Naive thymus-derived CD8-positive, alpha-beta T cell (primary cell): ENCODE results near the gene UBAC2. TPM values are rescaled to one million over a fixed set of nuclear protein-coding genes. Genes with fewer than 3 reads are reported as not detected.

Experiments
- ATAC-seq, 2 donors: fragments of 150-1000 bp; cut with Tn5 transposase in 1 of 2; sonication (Bioruptor Pico), chemical (Tn5 transposase) in 1 of 2; 1 replicate in 1 of 2; 2 replicates in 1 of 2; pipeline ENCODE4 v1.10.0; 2021; ENCODE audit warnings: mild to moderate bottlenecking in 2 of 2, moderate library complexity in 2 of 2
- POLR2A ChIA-PET: fragments of 350-600 bp; sonication (Branson Sonifier 250); formaldehyde crosslinking; loops from one replicate; lab custom pipeline; 2021; ENCODE audit warnings: antibody characterized with exemption; lab: Charles Lee
- DNase-seq, 10 donors: peaks; one replicate each; pipeline versions ENCODE4 v3.0.0 to v3.0.0-alpha.2; 2020 to 2022
- H3K27ac Mint-ChIP-seq, 10 donors: one replicate each; pipeline ENCODE4 v1.8.0; 2020 to 2022; ENCODE audit warnings: mild to moderate bottlenecking in 10 of 10, mixed read lengths in 10 of 10, moderate library complexity in 4 of 10, inconsistent platforms in 1 of 10
- H3K27me3 Mint-ChIP-seq, 5 donors: one replicate each; pipeline ENCODE4 v1.8.0; 2021 to 2022; ENCODE audit warnings: mixed read lengths in 5 of 5
- H3K36me3 Mint-ChIP-seq, 3 donors: one replicate each; pipeline ENCODE4 v1.8.0; 2020 to 2022; ENCODE audit warnings: mixed read lengths in 3 of 3, mild to moderate bottlenecking in 2 of 3, inconsistent platforms in 1 of 3
- H3K4me1 Mint-ChIP-seq, 4 donors: one replicate each; pipeline ENCODE4 v1.8.0; 2021 to 2022; ENCODE audit warnings: mixed read lengths in 4 of 4
- H3K4me3 Mint-ChIP-seq, 10 donors: one replicate each; pipeline ENCODE4 v1.8.0; 2020 to 2022; ENCODE audit warnings: mild to moderate bottlenecking in 10 of 10, mixed read lengths in 10 of 10, moderate library complexity in 6 of 10, inconsistent platforms in 1 of 10
- H3K9me3 Mint-ChIP-seq, 9 donors: one replicate each; pipeline ENCODE4 v1.8.0; 2020 to 2022; ENCODE audit warnings: mixed read lengths in 9 of 9, mild to moderate bottlenecking in 3 of 9, inconsistent platforms in 1 of 9, moderate library complexity in 1 of 9
- polyA plus RNA-seq, 3 donors: library from polyadenylated mRNA; unstranded; fragments of 300-500 nt; fragmentation: Illumina TruSeq; gene quantifications; one replicate each; pipeline ENCODE4 v1.2.3, GENCODE V29; 2021
- total RNA-seq, 8 experiments: library from RNA in 2 of 8; stranded (reverse) in 2 of 8; gene quantifications; one replicate each; pipeline ENCODE4 v1.2.3 and lab custom pipeline; 2021 to 2026

Gene UBAC2
- total and polyA plus RNA-seq, 5 experiments from 2014 or later, result 105 to 178 (median 160) TPM

DNA sequence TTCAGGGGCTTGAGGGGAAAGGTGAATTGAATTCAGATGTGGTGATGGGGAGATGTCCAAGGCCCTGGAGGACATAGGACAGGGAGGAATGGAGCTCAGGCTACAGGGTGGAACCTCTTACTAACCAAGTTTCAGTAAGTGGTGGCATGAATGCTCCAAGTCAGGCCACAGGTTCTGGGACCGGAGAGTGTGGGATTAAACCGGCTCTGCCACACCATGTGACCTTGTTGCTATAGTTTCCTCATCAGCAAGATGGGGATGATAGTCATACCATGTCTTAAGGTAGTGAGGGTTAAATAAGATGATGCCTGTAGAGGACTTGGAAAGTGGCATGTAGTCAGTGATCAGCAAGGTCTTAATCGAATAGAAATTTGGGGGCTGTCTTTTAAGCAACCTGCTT, 90.2 kb downstream of the UBAC2 start:
- DNase-seq, result no peak
- Mint-ChIP-seq H3K4me3 (peak overlapping the region in 2 of 10 donors; percentile 26 to 46), H3K9me3 (no peaks in the 10 kb centered on the region), H3K4me1 (peaks cover 50 to 96% (median 81%) of the 10 kb centered on the region in 4 donors), H3K27me3 (no peaks in the 10 kb centered on the region), H3K27ac (peak overlapping the region; percentile 48 to 98 (median 88)), H3K36me3 (peaks cover 4 to 77% (median 14%) of the 10 kb centered on the region in 3 donors)
- POLR2A ChIA-PET, result no interaction called here
- ATAC-seq, result peak in 1 of 2 donors; percentile 37

DNA sequence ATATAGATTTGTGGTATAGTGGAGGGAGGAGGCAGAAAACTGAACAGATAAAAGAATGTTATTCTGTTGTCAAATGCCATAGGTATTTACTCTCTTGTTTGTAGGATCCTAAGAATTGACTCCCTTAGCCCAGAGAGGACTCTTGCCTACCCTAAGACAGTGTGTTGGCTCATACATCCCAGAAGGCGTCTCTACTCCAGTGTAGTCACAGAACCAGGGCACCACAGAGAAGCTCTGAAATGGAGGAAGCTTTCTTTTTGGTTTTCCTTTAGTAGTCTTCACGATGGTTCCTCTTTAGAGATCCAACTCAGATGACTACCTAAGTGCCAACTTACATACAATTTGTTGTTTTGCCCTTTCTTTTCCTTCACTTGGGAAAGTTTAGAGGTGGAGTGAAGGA, 92.5 kb downstream of the UBAC2 start:
- POLR2A ChIA-PET, result interaction anchor here (0.5 to 1.3 kb wide), 3 partner anchors 12 to 144 kb away, joined by 3 to 4 read pairs (median 3); no protein-coding TSS in a partner anchor
- peaks cover 47 to 97% (median 79%) of the 10 kb centered on the region in 4 donors for H3K4me1 Mint-ChIP-seq
- H3K9me3 Mint-ChIP-seq, result no peaks in the 10 kb centered on the region
- ATAC-seq (no peak), DNase-seq (no peak)
- H3K27ac Mint-ChIP-seq, result peak overlapping the region; percentile 23 to 90 (median 74)
- peak overlapping the region in 3 of 10 donors; percentile 2 to 64 (median 2) for H3K4me3 Mint-ChIP-seq
- no peaks in the 10 kb centered on the region for H3K27me3 Mint-ChIP-seq
- H3K36me3 Mint-ChIP-seq, result peaks cover 4 to 75% (median 8%) of the 10 kb centered on the region in 3 donors

DNA sequence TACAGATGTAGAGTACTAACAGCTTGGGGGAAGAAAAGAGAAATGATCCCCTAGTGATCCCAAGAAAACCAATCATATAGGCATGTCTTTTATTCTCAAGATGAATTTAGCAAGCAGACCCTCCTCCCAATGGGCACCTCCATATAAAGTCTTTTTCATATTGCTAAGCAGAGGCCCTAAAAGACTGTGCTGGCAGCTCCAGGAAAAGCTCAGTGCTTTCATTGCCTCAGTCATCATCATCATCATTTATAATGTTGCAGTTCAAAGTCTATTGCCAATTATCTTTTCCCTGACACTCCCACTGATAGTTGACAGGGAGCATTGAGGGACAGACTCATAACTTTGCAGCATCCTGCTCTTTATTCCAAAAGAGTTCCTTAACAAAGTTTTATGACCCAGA, 93.5 kb downstream of the UBAC2 start:
- no peak for ATAC-seq
- Mint-ChIP-seq H3K36me3 (peaks cover 0 to 67% (median 5%) of the 10 kb centered on the region in 3 donors), H3K27ac (peak overlapping the region; percentile 5 to 83 (median 58))

DNA sequence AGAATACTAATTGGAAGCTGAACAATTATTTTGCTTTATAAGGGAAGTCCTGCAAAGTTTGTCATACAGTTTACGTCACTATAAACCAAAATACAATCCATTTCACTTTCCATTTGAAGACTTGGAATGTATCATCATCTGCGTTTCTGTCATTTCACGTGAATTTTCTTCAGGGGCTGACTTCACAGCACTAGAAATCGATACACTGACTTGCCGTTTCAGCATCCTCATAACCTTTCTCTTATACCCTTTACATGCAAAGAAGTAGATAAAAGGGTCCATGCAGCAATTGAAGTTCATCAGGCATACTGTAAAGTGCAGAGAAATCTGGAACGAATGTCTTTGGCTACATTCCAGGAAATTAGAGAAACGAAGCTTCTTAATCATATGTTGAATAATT, 94.3 kb downstream of the UBAC2 start:
- DNase-seq (no peak), ATAC-seq (no peak)
- POLR2A ChIA-PET, result interaction anchor here (0.9 kb wide), 1 partner anchor 9 kb away, joined by 3 read pairs; no protein-coding TSS in a partner anchor
- Mint-ChIP-seq H3K27ac (peak overlapping the region; percentile 68 to 97 (median 92)), H3K27me3 (no peaks in the 10 kb centered on the region), H3K4me3 (peak overlapping the region in 7 of 10 donors; percentile 29 to 76 (median 51)), H3K4me1 (peaks cover 43 to 95% (median 76%) of the 10 kb centered on the region in 4 donors), H3K36me3 (peaks cover 0 to 61% (median 5%) of the 10 kb centered on the region in 3 donors), H3K9me3 (no peaks in the 10 kb centered on the region)

More for the DNA sequence above, 93.5 kb downstream of the UBAC2 start:
- H3K27me3 Mint-ChIP-seq, result no peaks in the 10 kb centered on the region
- DNase-seq, result no peak
- H3K9me3 Mint-ChIP-seq, result no peaks in the 10 kb centered on the region
- H3K4me1 Mint-ChIP-seq, result peaks cover 42 to 95% (median 77%) of the 10 kb centered on the region in 4 donors
- POLR2A ChIA-PET, result interaction anchor here (0.9 kb wide), 1 partner anchor 10 kb away, joined by 3 read pairs; no protein-coding TSS in a partner anchor
- H3K4me3 Mint-ChIP-seq, result peak overlapping the region in 2 of 10 donors; percentile 5 to 12

DNA sequence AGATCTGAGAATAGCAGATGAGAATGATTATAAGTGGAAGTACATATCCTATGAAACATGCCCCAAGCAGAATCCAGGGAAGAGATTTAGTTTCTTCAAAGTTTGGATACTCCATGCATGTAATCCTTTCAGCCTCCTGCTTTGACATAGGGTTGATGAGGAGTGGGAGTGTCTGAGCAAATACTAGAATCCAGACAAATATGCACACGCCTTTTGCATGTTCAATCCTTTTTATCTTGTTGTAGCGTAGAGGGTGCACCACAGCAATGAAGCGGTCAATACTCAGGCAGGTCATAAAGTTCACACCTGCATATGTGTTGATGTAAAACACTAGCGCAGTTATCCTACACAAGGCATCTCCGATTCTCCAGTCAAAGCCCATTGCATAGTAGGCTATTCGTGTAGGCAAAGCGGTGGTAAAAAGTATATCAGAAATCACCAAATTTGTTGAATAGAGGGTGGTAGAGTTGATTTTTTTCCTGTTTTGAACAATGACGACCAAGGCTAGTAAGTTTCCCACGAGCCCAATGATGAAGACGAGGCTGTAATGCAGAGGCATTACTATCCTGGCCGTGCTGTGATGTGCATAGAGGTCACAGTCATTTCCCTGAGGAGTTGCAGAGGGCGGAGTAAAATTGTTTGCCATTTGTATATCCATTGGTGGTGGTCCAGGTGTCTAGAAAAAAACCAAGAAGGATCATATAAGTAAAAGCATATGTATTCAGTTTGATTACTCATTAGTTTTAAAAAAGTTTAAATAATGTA, 95.0 kb downstream of the UBAC2 start:
- DNase-seq, result no peak
- Mint-ChIP-seq H3K4me1 (peaks cover 41 to 95% (median 76%) of the 10 kb centered on the region in 4 donors), H3K36me3 (peaks cover 0 to 54% (median 4%) of the 10 kb centered on the region in 3 donors), H3K27me3 (no peaks in the 10 kb centered on the region), H3K4me3 (peak overlapping the region in 8 of 10 donors; percentile 27 to 76 (median 54)), H3K27ac (peak overlapping the region; percentile 68 to 97 (median 92)), H3K9me3 (no peaks in the 10 kb centered on the region)
- POLR2A ChIA-PET, result interaction anchor here (1.1 kb wide), 1 partner anchor 26 kb away, joined by 3 read pairs; no protein-coding TSS in a partner anchor
- ATAC-seq, result no peak

DNA sequence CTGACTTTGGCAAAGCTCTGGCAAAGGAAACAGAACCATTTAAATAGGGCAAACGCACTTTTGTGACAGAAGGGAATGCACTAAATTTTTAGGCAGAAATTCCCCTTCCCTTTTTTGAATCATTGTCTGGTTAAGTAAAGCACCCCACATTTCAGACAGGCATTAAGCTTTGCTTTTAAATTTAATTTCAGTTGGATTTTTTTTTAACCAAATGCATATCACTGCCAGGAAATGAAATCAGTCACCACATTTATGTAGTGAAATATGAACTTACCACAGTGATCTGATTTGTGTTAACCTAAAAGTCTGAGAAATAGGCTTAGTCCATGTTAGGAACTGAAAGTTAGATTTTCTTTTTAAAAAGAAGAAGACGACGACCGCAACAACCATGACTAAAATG, 95.7 kb downstream of the UBAC2 start:
- Mint-ChIP-seq H3K9me3 (no peaks in the 10 kb centered on the region), H3K36me3 (peaks cover 0 to 48% (median 3%) of the 10 kb centered on the region in 3 donors), H3K27ac (peak overlapping the region; percentile 81 to 97 (median 94)), H3K4me3 (peak overlapping the region; percentile 42 to 89 (median 82)), H3K4me1 (peaks cover 37 to 92% (median 71%) of the 10 kb centered on the region in 4 donors), H3K27me3 (no peaks in the 10 kb centered on the region)
- peak in 3 of 10 donors; percentile 40 to 57 (median 57) for DNase-seq
- ATAC-seq, result peak; percentile 81 to 83
- POLR2A ChIA-PET, result interaction anchor here (0.6 to 2.4 kb wide), 5 partner anchors 11 to 79 kb away, joined by 3 to 12 read pairs (median 3); partner anchors contain the start of genes GPR18 and GPR183

DNA sequence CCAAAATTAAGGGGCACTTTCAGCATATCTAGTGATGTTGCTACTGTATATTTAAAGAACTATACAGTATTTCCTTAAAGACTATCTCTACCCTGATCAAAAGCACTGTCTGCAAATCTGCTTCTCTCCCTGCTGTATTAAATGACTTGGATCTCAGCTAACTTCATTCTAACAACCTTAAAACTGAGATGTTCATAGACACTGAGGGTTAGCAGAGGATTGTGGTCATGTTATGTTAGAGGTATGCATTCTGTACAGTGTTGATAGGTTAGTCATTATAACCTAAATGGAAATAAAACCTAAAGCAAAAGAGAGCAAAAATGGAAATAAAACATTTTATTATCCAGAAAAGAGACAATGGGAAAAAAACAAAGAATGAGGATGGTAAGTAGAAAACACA, 96.7 kb downstream of the UBAC2 start:
- no peak for DNase-seq
- POLR2A ChIA-PET, result interaction anchor here (0.6 to 2.4 kb wide), 6 partner anchors 10 to 83 kb away, joined by 3 to 12 read pairs (median 4); partner anchors contain the start of gene GPR183
- no peaks in the 10 kb centered on the region for H3K27me3 Mint-ChIP-seq
- H3K4me3 Mint-ChIP-seq, result peak overlapping the region in 8 of 10 donors; percentile 18 to 89 (median 76)
- no peaks in the 10 kb centered on the region for H3K9me3 Mint-ChIP-seq
- peak in 1 of 2 donors; percentile 6 for ATAC-seq
- peaks cover 40 to 91% (median 75%) of the 10 kb centered on the region in 4 donors for H3K4me1 Mint-ChIP-seq
- peak overlapping the region; percentile 60 to 97 (median 92) for H3K27ac Mint-ChIP-seq
- peaks cover 0 to 46% (median 5%) of the 10 kb centered on the region in 3 donors for H3K36me3 Mint-ChIP-seq

DNA sequence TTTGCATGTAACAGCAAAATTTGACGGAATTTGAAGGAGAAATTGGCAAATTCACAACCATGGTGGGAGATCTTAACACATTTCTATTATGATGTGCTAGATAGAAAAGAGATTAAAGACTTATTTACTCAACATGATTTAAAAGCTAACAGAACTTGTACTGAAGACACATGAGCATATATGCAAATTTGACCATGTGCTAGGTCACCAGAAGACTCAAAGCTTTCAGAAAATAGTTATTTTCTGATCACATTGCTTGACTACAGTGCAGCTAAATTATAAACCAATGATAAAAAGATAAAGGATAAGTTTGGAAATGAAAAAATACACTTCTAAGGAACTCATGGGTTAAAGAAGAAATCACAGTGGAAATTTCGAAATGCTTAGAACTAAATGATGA, 97.4 kb downstream of the UBAC2 start:
- H3K4me3 Mint-ChIP-seq, result peak overlapping the region in 7 of 10 donors; percentile 15 to 89 (median 70)

DNA sequence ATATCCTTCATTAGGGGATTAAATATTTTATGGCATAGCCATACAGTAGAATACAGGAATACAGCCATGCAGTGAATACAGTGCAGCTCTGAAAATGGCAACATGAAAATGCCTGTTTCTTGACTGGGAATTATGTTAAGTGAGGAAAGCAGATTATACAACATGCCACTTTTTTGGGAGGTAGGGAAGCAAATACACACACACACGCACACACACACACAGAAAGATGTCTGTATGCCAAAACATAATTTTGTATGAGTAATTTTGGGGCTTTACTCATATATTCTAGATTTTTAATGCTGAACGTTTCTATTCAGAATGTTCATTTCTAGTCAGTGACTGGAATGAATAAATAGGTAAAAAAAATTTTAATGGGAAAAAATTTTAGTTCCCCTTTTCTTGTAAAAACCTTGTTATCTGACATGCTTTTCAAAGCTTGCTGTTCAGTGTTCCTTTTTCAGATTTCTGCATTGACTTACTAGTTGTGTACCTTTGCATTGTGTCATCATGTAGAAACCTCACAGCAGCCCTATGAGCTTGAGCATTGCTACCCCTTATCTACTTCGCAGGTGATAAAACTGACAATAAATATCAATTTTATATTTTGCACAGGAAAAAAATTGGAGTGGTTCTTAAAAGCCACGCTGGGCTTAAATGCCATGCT, 98.7 kb downstream of the UBAC2 start:
- no peaks in the 10 kb centered on the region for H3K9me3 Mint-ChIP-seq
- H3K27me3 Mint-ChIP-seq, result no peaks in the 10 kb centered on the region
- no peak for ATAC-seq
- peaks cover 40 to 91% (median 78%) of the 10 kb centered on the region in 4 donors for H3K4me1 Mint-ChIP-seq
- H3K36me3 Mint-ChIP-seq, result peaks cover 0 to 42% (median 7%) of the 10 kb centered on the region in 3 donors
- peak overlapping the region in 4 of 10 donors; percentile 24 to 64 (median 50) for H3K4me3 Mint-ChIP-seq
- peak overlapping the region in 8 of 10 donors; percentile 0 to 94 (median 59) for H3K27ac Mint-ChIP-seq
- POLR2A ChIA-PET, result interaction anchor here (0.9 to 1.3 kb wide), 4 partner anchors 11 to 76 kb away, joined by 3 to 4 read pairs (median 3); no protein-coding TSS in a partner anchor
- no peak for DNase-seq

More for the DNA sequence above, 97.4 kb downstream of the UBAC2 start:
- H3K27ac Mint-ChIP-seq, result peak overlapping the region in 8 of 10 donors; percentile 48 to 97 (median 90)
- H3K4me1 Mint-ChIP-seq, result peaks cover 40 to 91% (median 76%) of the 10 kb centered on the region in 4 donors
- ATAC-seq (no peak), DNase-seq (no peak)
- POLR2A ChIA-PET, result interaction anchor here (1.0 to 2.4 kb wide), 3 partner anchors 9 to 22 kb away, joined by 4 to 12 read pairs (median 6); partner anchors contain the start of gene GPR183
- H3K36me3 Mint-ChIP-seq, result peaks cover 0 to 42% (median 3%) of the 10 kb centered on the region in 3 donors
- H3K27me3 Mint-ChIP-seq, result no peaks in the 10 kb centered on the region
- no peaks in the 10 kb centered on the region for H3K9me3 Mint-ChIP-seq

DNA sequence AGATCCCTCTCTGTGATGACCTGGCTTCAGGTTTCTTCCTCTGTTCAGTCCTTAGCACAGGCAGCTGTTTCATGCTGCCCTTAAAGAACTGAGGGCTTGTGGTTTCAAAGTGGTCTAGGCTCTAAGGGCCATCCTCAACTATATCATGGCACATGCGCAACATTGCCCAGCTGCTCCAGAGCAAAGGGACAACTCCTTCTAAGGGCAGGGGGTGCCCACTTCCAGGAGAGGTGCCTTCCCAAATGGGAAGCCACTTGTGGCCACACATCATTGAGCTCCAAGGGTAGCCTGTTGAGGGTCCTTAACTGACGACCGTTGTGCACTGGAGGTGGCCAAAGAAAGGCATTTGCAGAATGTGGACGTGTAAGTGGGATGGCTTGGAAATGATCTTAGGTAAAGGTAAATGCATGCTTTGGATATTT, 99.3 kb downstream of the UBAC2 start:
- ATAC-seq, result no peak
- POLR2A ChIA-PET, result interaction anchor here (0.9 to 1.3 kb wide), 3 partner anchors 11 to 75 kb away, joined by 3 to 4 read pairs (median 3); no protein-coding TSS in a partner anchor
- peaks cover 0 to 43% (median 7%) of the 10 kb centered on the region in 3 donors for H3K36me3 Mint-ChIP-seq
- no peaks in the 10 kb centered on the region for H3K27me3 Mint-ChIP-seq
- peak overlapping the region in 4 of 10 donors; percentile 15 to 64 (median 54) for H3K4me3 Mint-ChIP-seq
- H3K27ac Mint-ChIP-seq, result peak overlapping the region in 7 of 10 donors; percentile 53 to 94 (median 66)
- peaks cover 41 to 92% (median 81%) of the 10 kb centered on the region in 4 donors for H3K4me1 Mint-ChIP-seq
- no peak for DNase-seq
- no peaks in the 10 kb centered on the region for H3K9me3 Mint-ChIP-seq

DNA sequence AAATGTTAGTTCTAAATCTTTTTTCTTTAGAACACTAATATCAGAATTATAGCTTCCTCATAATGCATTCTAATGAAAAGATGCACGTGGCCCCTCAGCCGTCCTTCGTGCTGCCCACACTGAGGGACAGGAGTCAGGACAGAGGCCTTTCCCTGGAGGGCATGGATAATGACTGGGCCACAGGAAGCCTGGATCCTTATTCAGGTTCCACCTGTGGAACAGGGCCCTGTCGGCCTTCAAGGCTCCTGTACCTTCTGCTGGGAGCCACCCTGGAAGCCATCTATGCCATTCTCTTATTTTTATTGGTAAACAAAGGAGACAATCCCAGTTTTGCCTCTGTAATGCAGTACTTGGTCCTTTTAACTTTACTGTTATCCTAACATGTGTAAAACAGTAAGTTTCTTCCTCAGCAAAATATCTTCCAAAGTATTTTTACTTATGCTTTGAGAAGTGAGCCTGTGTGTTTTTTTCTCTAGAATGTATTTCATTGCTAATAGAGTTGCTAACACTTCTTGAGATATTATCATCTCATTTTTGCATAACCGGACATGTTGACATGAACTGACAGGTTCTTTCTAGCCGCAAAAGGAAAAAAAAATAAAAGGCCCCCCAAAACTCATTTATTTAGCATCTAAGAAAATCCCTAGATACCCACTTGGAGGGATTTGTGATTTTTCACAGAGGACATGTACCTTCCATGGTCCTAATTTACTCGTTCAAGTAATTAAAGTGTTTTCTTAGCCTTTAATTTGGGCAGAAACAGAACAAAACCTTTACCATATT, 100.6 kb downstream of the UBAC2 start:
- Mint-ChIP-seq H3K4me1 (peaks cover 35 to 88% (median 81%) of the 10 kb centered on the region in 4 donors), H3K4me3 (peak overlapping the region in 3 of 10 donors; percentile 24 to 63 (median 57)), H3K27me3 (no peaks in the 10 kb centered on the region), H3K36me3 (peaks cover 0 to 41% (median 5%) of the 10 kb centered on the region in 3 donors), H3K27ac (peak overlapping the region in 7 of 10 donors; percentile 17 to 78 (median 46)), H3K9me3 (no peaks in the 10 kb centered on the region)
- ATAC-seq, result no peak
- DNase-seq, result no peak
- POLR2A ChIA-PET, result interaction anchor here (0.6 to 1.6 kb wide), 2 partner anchors 18 to 52 kb away, joined by 3 to 4 read pairs; no protein-coding TSS in a partner anchor
